Measurements from ENCODE around the gene SLC30A2. TPM values are rescaled to one million over a fixed set of nuclear protein-coding genes. Genes with fewer than 3 reads are reported as not detected.
A peak's percentile ranks its signal among the peaks of the same experiment; 100 is the strongest.

SLC30A2 gene, protein sequence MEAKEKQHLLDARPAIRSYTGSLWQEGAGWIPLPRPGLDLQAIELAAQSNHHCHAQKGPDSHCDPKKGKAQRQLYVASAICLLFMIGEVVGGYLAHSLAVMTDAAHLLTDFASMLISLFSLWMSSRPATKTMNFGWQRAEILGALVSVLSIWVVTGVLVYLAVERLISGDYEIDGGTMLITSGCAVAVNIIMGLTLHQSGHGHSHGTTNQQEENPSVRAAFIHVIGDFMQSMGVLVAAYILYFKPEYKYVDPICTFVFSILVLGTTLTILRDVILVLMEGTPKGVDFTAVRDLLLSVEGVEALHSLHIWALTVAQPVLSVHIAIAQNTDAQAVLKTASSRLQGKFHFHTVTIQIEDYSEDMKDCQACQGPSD
- total RNA-seq (10 to 100 TPM in 4 of 9 donors, 1 to 10 TPM in 5; 2.9 to 18.0 (median 6.5) TPM), polyA plus RNA-seq (1 to 10 TPM; 3.4 to 3.7 TPM)
- long read RNA-seq, donor 1, transcript SLC30A2-201 (8 exons, 2,494 nt): major isoform, 11 of 13 reads
- long read RNA-seq, donor 1, partial matches to known transcripts: 0 of 13 reads
- long read RNA-seq, donor 1, other reads (novel, unspliced or antisense): 2 of 13 reads
- long read RNA-seq, donor 2, partial matches to known transcripts: 9 of 11 reads
- long read RNA-seq, donor 2, other reads (novel, unspliced or antisense): 1 of 11 reads
- long read RNA-seq, donor 3, transcript SLC30A2-201 (8 exons, 2,494 nt): major isoform, 9 of 15 reads
- long read RNA-seq, donor 3, partial matches to known transcripts: 3 of 15 reads
- long read RNA-seq, donor 3, other reads (novel, unspliced or antisense): 3 of 15 reads

DNA sequence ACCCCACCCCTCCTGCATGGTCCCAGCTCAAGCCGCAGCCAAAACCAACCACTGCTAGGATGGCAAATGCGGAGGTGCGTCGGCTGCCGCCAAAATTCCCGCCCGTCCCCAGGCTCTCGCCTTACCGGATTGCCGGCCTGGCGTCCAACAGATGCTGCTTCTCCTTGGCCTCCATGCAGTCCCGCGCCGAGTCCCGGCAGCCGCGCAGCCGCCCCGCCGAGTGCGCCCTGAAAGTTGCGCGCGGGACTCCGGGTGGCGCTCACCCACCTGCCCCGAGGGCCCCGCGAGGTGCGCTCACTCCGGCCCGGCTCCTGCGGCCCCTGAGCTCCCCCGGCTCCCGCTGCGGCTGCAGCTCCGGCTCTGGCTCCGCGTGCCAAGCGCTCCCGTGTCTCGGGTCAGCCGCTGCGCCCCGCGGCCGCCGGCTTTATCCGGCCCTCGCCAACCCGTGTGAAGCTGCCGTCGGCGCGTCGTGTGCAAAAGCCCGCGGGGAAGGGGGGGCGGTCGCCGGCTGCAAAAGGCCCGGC, at the start of gene SLC30A2:
Gene SLC30A2, minus strand, starts transcription at position 397 of the 524 bp plus-strand sequence. Its CDS starts 222 bp downstream, at position 175.
- 0 to 2% (median 1%) methylated on average over 7 to 62 of the region's 62 CpGs for WGBS, 4 donors
- Histone ChIP-seq H3K9me3 (no peaks in the 10 kb centered on the region), H3K27ac (peak within 1 kb of the TSS in 7 of 12 donors; percentile 20 to 76 (median 61)), H3K4me1 (peaks cover 0 to 40% (median 15%) of the 10 kb centered on the region in 12 donors), H3K27me3 (peaks cover 7 to 68% (median 24%) of the 10 kb centered on the region in 9 donors), H3K4me3 (peak within 1 kb of the TSS in 11 of 12 donors; percentile 8 to 56 (median 38)), H3K36me3 (peaks cover 0 to 5% (median 0%) of the 10 kb centered on the region in 9 donors)
- peak in 3 of 4 donors; percentile 4 to 16 (median 12) for ATAC-seq
- TF ChIP-seq, protein P1, sequence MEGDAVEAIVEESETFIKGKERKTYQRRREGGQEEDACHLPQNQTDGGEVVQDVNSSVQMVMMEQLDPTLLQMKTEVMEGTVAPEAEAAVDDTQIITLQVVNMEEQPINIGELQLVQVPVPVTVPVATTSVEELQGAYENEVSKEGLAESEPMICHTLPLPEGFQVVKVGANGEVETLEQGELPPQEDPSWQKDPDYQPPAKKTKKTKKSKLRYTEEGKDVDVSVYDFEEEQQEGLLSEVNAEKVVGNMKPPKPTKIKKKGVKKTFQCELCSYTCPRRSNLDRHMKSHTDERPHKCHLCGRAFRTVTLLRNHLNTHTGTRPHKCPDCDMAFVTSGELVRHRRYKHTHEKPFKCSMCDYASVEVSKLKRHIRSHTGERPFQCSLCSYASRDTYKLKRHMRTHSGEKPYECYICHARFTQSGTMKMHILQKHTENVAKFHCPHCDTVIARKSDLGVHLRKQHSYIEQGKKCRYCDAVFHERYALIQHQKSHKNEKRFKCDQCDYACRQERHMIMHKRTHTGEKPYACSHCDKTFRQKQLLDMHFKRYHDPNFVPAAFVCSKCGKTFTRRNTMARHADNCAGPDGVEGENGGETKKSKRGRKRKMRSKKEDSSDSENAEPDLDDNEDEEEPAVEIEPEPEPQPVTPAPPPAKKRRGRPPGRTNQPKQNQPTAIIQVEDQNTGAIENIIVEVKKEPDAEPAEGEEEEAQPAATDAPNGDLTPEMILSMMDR (IDR thresholded peaks at IDR 0.05): no peak
- TF ChIP-seq POLR2A (IDR thresholded peaks at IDR 0.05): no peak
- no peak for DNase-seq
- intact Hi-C loops (cut with DNase I): no loop called here

DNA sequence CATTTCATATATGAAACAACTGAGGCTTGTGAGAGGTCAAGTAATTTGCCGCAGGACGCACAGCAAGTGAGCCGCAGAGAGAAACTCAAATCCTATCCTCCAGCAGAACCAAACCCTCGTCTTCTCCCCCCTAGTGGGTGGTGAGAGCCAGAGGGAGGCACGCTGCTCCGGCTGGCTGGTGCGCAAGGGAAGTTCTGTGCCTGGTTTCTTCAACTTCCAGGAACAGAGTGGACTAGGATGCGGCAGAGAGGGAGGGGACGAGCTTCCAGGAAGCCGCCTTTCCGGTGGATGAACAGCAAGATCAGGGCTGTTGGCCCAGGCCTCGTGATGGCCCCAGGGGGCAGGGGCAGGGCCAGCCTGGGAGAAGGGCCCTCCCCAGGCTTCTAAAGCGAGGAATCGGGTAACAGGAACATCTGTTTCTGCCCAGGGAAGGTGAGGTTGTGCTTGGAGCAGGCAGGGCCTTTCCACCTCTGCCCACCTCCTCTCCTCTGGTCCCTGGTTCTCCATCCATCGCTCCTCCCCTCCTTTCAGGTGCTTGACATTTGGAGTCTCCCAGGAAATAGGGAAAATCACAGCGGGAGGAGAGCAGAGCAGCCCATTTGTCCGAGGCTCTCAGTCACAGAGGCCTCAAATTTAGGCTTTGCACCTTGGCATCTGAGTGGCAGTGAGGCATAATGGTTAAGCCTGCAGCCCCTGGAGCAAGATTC, 48.9 kb upstream of the SLC30A2 start:
- H3K4me3 ChIP-seq: peak overlapping the region in 7 of 12 donors; percentile 7 to 27 (median 18)
- intact Hi-C loops (cut with DNase I): loop anchor here in 8 of 10 donors (1.0 to 5.0 kb wide), 7 partner anchors 11 to 58 kb away; partner anchors contain the start of gene TRIM63 (in 3 of the 8)
- peak; percentile 71 to 79 (median 74) for ATAC-seq

DNA sequence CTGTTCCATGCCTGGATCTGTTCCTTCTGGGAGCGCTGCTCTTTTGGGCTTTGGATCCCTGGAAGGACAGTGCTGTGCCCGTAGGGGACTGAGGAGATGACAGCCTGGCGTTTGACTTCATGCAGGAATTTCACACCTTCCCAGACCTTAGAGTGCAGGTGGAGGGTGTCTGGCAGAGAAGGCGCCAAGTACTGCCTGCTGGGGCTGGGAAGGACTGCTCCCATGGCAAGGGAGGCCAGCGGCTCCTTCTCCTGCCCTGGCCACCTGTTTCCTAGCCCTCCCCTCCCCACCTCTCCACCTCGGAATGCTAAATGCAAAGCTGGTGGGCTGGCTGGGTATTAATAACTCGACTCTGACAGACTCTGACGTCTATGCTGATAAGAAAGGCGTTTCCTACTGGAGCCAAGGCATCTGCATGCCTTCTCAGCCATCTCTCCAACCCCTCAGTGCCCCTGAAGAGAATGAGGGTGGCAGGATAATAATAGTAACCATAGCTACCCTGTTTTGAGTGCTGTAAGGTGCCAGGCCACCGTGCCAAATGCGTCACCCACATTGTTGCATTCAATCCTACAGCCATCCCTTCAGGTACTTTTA, 48.3 kb upstream of the SLC30A2 start:
- peak; percentile 66 to 87 (median 69) for DNase-seq
- Histone ChIP-seq H3K27me3 (peaks cover 0 to 13% (median 0%) of the 10 kb centered on the region in 9 donors), H3K9me3 (no peaks in the 10 kb centered on the region), H3K4me1 (peaks cover 0 to 24% (median 14%) of the 10 kb centered on the region in 12 donors), H3K36me3 (no peaks in the 10 kb centered on the region), H3K4me3 (peak overlapping the region in 7 of 12 donors; percentile 7 to 42 (median 27)), H3K27ac (peak overlapping the region; percentile 61 to 99 (median 88))
- intact Hi-C loops (cut with DNase I): loop anchor here in 8 of 10 donors (1.0 to 5.0 kb wide), 7 partner anchors 10 to 57 kb away; partner anchors contain the start of gene TRIM63 (in 3 of the 8)
- peak; percentile 91 to 96 (median 94) for ATAC-seq
- 7 to 18% (median 12%) methylated on average over 9 to 11 of the region's 11 CpGs for WGBS, 4 donors
- peak in 1 of 2 donors; percentile 55 for TF ChIP-seq POLR2A (IDR thresholded peaks at IDR 0.05)
- TF ChIP-seq, protein P1 (IDR thresholded peaks at IDR 0.05): no peak

More for the DNA sequence above, 48.9 kb upstream of the SLC30A2 start:
- Histone ChIP-seq H3K4me1 (peaks cover 0 to 24% (median 14%) of the 10 kb centered on the region in 12 donors), H3K36me3 (no peaks in the 10 kb centered on the region), H3K27ac (peak overlapping the region; percentile 47 to 99 (median 88)), H3K27me3 (peaks cover 0 to 13% (median 0%) of the 10 kb centered on the region in 9 donors), H3K9me3 (no peaks in the 10 kb centered on the region)
- TF ChIP-seq, protein P1 (IDR thresholded peaks at IDR 0.05): peak in 7 of 12 donors; percentile 7 to 34 (median 22)
- TF ChIP-seq POLR2A (IDR thresholded peaks at IDR 0.05): peak in 1 of 2 donors; percentile 39
- DNase-seq: peak; percentile 51 to 87 (median 55)
- 12 to 18% (median 13%) methylated on average over 17 of the region's 17 CpGs for WGBS, 4 donors

Data from heart left ventricle (tissue), 16 donors.